HEK293 (cell line): Measurements from ENCODE around the gene SNX17.

Experiments
- KLF16 ChIP-seq: fragments of 450-650 bp; formaldehyde crosslinking; IDR thresholded peaks from 2 replicates; pipeline ENCODE4 v1.5.1; 2017; ENCODE audit warnings: missing biosample characterization, missing genetic modification characterization
- OVOL3 ChIP-seq: fragments of 450-650 bp; formaldehyde crosslinking; IDR thresholded peaks from 2 replicates; pipeline ENCODE4 v1.5.1; 2016; ENCODE audit warnings: missing biosample characterization, missing genetic modification characterization
- REST ChIP-seq: fragments of 450-650 bp; formaldehyde crosslinking; IDR thresholded peaks from 2 replicates; pipeline ENCODE4 v1.5.1; 2016; ENCODE audit warnings: missing biosample characterization, missing genetic modification characterization
- SCRT2 ChIP-seq: fragments of 450-650 bp; formaldehyde crosslinking; IDR thresholded peaks from 2 replicates; pipeline ENCODE4 v1.5.1; 2016; ENCODE audit warnings: missing biosample characterization, missing genetic modification characterization
- SP2 ChIP-seq: fragments of 450-650 bp; formaldehyde crosslinking; IDR thresholded peaks from 2 replicates; pipeline ENCODE4 v1.5.1; 2016; ENCODE audit warnings: missing biosample characterization, missing genetic modification characterization
- SP3 ChIP-seq: fragments of 450-650 bp; formaldehyde crosslinking; IDR thresholded peaks from 2 replicates; pipeline ENCODE4 v1.5.1; 2016; ENCODE audit warnings: missing biosample characterization, missing genetic modification characterization
- WT1 ChIP-seq: fragments of 450-650 bp; formaldehyde crosslinking; IDR thresholded peaks from 2 replicates; pipeline ENCODE4 v1.5.1; 2016; ENCODE audit warnings: missing biosample characterization, missing genetic modification characterization
- ZBTB21 ChIP-seq: fragments of 450-650 bp; formaldehyde crosslinking; IDR thresholded peaks from 2 replicates; pipeline ENCODE4 v1.5.1; 2017; ENCODE audit warnings: missing biosample characterization, missing genetic modification characterization
- ZBTB8A ChIP-seq: fragments of 450-650 bp; formaldehyde crosslinking; IDR thresholded peaks from 2 replicates; pipeline ENCODE4 v1.5.1; 2016; ENCODE audit warnings: missing biosample characterization, missing genetic modification characterization
- ZEB2 ChIP-seq: fragments of 450-650 bp; formaldehyde crosslinking; IDR thresholded peaks from 2 replicates; pipeline ENCODE4 v1.5.1; 2016; ENCODE audit warnings: missing biosample characterization, missing genetic modification characterization
- ZFP41 ChIP-seq: fragments of 450-650 bp; formaldehyde crosslinking; IDR thresholded peaks from 2 replicates; pipeline ENCODE4 v1.5.1; 2016; ENCODE audit warnings: missing biosample characterization, missing genetic modification characterization, borderline replicate concordance
- ZNF214 ChIP-seq: fragments of 450-650 bp; formaldehyde crosslinking; IDR thresholded peaks from 2 replicates; pipeline ENCODE4 v1.5.1; 2017; ENCODE audit warnings: missing biosample characterization, mild to moderate bottlenecking, missing genetic modification characterization, borderline replicate concordance
- ZNF518A ChIP-seq: fragments of 450-650 bp; formaldehyde crosslinking; conservative IDR thresholded peaks from 2 replicates; pipeline ENCODE4 v1.5.1; 2016; ENCODE audit warnings: low read depth, missing biosample characterization, missing genetic modification characterization
- ZNF610 ChIP-seq: fragments of 450-650 bp; formaldehyde crosslinking; IDR thresholded peaks from 2 replicates; pipeline ENCODE4 v1.5.1; 2016; ENCODE audit warnings: missing biosample characterization, missing genetic modification characterization, borderline replicate concordance
- ZXDB ChIP-seq: fragments of 450-650 bp; formaldehyde crosslinking; IDR thresholded peaks from 2 replicates; pipeline ENCODE4 v1.5.1; 2016; ENCODE audit warnings: missing biosample characterization, missing genetic modification characterization
- TF ChIP-seq, protein P1 (sequence below): fragments of 450-650 bp; formaldehyde crosslinking; IDR thresholded peaks from 2 replicates; pipeline ENCODE4 v1.5.1; 2016; ENCODE audit warnings: missing biosample characterization, missing genetic modification characterization
- TF ChIP-seq, protein P2 (sequence below): fragments of 450-650 bp; formaldehyde crosslinking; IDR thresholded peaks from 2 replicates; pipeline ENCODE4 v1.5.1; 2017; ENCODE audit warnings: missing biosample characterization, mild to moderate bottlenecking, missing genetic modification characterization, moderate library complexity
- TF ChIP-seq, protein P3 (sequence below): fragments of 450-650 bp; formaldehyde crosslinking; conservative IDR thresholded peaks from 2 replicates; pipeline ENCODE4 v1.5.1; 2016; ENCODE audit warnings: low read depth, missing biosample characterization, missing genetic modification characterization
- TF ChIP-seq, protein P4 (sequence below): fragments of 450-650 bp; formaldehyde crosslinking; IDR thresholded peaks from 2 replicates; pipeline ENCODE4 v1.5.1; 2016; ENCODE audit warnings: missing biosample characterization, missing genetic modification characterization

Gene SNX17

DNA sequence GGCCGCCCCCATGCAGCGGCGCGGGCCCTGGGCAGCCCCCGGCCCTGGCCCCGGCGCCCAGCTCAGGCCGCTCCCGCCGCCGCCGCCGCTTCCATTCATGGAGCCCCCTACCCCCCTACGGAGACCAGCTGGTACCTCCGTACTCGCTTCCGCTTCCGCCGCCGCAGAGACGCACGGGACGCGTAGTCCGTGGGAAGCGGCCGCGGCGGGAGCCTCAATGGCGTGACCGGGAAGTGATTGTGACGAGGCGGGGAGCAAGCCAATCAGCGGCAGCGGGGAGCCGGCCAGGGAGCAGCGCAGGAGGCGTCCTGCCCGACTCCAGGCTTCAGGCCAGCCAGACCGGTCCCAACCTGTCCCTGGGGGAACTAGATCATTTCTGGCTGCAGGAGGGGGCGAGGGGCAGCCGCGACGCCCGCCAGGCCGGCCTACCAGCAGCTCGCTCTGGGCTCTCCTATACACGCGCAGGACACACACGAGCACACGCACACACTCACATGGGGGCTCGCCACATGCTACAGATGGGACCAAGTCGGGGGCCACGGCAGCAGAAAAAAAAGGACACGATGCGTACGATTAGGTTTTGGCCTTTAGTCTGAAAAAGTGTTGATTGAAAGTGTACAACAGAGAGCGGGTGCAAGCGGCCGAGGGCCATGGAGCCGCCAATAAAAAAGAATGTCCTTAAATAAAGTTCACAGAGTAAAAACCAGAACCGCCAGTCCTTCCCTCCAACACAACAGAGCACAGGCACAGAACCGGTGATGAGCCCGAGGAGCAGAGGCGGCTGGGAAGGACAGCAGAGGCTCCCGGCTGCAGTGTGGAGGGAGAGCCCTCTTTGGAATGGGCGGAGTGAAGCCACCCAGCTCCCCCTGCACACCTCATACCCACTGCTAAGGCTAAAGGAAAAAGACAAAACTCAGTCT, 10.5 kb downstream of the SNX17 start, which contains the start of gene ZNF513 (continued):
- TF ChIP-seq SCRT2, result 0 out of 2 replicates have a peak, but pooled peaks have one; percentile 13
- peak; percentile 84 for TF ChIP-seq ZNF518A
- TF ChIP-seq ZXDB, result peak; percentile 69; the same call in 1 of the 2 replicates
- TF ChIP-seq ZBTB8A (tag by site-specific recombination), result peak; percentile 29; the same call in 1 of the 2 replicates
- 0 out of 2 replicates have a peak, but pooled peaks have one; percentile 41 for TF ChIP-seq ZNF610 (tag by site-specific recombination)
- TF ChIP-seq, protein P1, sequence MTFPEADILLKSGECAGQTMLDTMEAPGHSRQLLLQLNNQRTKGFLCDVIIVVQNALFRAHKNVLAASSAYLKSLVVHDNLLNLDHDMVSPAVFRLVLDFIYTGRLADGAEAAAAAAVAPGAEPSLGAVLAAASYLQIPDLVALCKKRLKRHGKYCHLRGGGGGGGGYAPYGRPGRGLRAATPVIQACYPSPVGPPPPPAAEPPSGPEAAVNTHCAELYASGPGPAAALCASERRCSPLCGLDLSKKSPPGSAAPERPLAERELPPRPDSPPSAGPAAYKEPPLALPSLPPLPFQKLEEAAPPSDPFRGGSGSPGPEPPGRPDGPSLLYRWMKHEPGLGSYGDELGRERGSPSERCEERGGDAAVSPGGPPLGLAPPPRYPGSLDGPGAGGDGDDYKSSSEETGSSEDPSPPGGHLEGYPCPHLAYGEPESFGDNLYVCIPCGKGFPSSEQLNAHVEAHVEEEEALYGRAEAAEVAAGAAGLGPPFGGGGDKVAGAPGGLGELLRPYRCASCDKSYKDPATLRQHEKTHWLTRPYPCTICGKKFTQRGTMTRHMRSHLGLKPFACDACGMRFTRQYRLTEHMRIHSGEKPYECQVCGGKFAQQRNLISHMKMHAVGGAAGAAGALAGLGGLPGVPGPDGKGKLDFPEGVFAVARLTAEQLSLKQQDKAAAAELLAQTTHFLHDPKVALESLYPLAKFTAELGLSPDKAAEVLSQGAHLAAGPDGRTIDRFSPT (tag by site-specific recombination), result peak; percentile 52; the same call in 1 of the 2 replicates
- no peak for TF ChIP-seq OVOL3 (tag by site-specific recombination)
- 0 out of 2 replicates have a peak, but pooled peaks have one; percentile 19 for TF ChIP-seq REST (tag by site-specific recombination)
- TF ChIP-seq SP3 (tag by site-specific recombination), result peak; percentile 67
- TF ChIP-seq, protein P2, sequence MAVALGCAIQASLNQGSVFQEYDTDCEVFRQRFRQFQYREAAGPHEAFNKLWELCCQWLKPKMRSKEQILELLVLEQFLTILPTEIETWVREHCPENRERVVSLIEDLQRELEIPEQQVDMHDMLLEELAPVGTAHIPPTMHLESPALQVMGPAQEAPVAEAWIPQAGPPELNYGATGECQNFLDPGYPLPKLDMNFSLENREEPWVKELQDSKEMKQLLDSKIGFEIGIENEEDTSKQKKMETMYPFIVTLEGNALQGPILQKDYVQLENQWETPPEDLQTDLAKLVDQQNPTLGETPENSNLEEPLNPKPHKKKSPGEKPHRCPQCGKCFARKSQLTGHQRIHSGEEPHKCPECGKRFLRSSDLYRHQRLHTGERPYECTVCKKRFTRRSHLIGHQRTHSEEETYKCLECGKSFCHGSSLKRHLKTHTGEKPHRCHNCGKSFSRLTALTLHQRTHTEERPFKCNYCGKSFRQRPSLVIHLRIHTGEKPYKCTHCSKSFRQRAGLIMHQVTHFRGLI (tag by site-specific recombination), result 0 out of 2 replicates have a peak, but pooled peaks have one; percentile 47
- no peak for TF ChIP-seq ZFP41 (tag by site-specific recombination)
- TF ChIP-seq ZBTB21 (tag by site-specific recombination), result peak; percentile 10; the same call in 1 of the 2 replicates
- peak; percentile 29 for TF ChIP-seq ZEB2 (tag by site-specific recombination)
- TF ChIP-seq, protein P3, sequence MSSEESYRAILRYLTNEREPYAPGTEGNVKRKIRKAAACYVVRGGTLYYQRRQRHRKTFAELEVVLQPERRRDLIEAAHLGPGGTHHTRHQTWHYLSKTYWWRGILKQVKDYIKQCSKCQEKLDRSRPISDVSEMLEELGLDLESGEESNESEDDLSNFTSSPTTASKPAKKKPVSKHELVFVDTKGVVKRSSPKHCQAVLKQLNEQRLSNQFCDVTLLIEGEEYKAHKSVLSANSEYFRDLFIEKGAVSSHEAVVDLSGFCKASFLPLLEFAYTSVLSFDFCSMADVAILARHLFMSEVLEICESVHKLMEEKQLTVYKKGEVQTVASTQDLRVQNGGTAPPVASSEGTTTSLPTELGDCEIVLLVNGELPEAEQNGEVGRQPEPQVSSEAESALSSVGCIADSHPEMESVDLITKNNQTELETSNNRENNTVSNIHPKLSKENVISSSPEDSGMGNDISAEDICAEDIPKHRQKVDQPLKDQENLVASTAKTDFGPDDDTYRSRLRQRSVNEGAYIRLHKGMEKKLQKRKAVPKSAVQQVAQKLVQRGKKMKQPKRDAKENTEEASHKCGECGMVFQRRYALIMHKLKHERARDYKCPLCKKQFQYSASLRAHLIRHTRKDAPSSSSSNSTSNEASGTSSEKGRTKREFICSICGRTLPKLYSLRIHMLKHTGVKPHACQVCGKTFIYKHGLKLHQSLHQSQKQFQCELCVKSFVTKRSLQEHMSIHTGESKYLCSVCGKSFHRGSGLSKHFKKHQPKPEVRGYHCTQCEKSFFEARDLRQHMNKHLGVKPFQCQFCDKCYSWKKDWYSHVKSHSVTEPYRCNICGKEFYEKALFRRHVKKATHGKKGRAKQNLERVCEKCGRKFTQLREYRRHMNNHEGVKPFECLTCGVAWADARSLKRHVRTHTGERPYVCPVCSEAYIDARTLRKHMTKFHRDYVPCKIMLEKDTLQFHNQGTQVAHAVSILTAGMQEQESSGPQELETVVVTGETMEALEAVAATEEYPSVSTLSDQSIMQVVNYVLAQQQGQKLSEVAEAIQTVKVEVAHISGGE (tag by site-specific recombination), result peak; percentile 90
- peak; percentile 88 for TF ChIP-seq SP2 (tag by site-specific recombination)
- peak; percentile 53 for TF ChIP-seq WT1 (tag by site-specific recombination)
- TF ChIP-seq, protein P4, sequence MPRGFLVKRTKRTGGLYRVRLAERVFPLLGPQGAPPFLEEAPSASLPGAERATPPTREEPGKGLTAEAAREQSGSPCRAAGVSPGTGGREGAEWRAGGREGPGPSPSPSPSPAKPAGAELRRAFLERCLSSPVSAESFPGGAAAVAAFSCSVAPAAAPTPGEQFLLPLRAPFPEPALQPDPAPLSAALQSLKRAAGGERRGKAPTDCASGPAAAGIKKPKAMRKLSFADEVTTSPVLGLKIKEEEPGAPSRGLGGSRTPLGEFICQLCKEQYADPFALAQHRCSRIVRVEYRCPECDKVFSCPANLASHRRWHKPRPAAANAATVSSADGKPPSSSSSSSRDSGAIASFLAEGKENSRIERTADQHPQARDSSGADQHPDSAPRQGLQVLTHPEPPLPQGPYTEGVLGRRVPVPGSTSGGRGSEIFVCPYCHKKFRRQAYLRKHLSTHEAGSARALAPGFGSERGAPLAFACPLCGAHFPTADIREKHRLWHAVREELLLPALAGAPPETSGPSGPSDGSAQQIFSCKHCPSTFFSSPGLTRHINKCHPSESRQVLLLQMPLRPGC (tag by site-specific recombination), result no peak
- no peak for TF ChIP-seq ZNF214
- peak; percentile 50; the same call in 1 of the 2 replicates for TF ChIP-seq KLF16 (tag by site-specific recombination)
